Ishikawa (cell line): ENCODE results near the gene MIA2.

Experiments
- CEBPB ChIP-seq: IDR thresholded peaks from 2 replicates; pipeline ENCODE4 v1.6.1; 2012
- CREB1 ChIP-seq: IDR thresholded peaks from 2 replicates; pipeline ENCODE4 v1.6.1; 2012; ENCODE audit warnings: low read depth
- EGR1 ChIP-seq: IDR thresholded peaks from 2 replicates; pipeline ENCODE4 v1.6.1; 2012
- EP300 ChIP-seq: IDR thresholded peaks from 2 replicates; pipeline ENCODE4 v1.6.1; 2012; ENCODE audit warnings: borderline replicate concordance
- FOXM1 ChIP-seq: IDR thresholded peaks from 2 replicates; pipeline ENCODE4 v1.6.1; 2012; ENCODE audit warnings: low read depth, borderline replicate concordance
- RAD21 ChIP-seq: IDR thresholded peaks from 2 replicates; pipeline ENCODE4 v1.6.1; 2012; ENCODE audit warnings: low read depth
- TAF1 ChIP-seq: IDR thresholded peaks from 2 replicates; pipeline ENCODE4 v1.6.1; 2012; ENCODE audit warnings: low read depth, mild to moderate bottlenecking
- TCF12 ChIP-seq: IDR thresholded peaks from 2 replicates; pipeline ENCODE4 v1.6.1; 2012; ENCODE audit warnings: low read depth
- TEAD4 ChIP-seq: IDR thresholded peaks from 2 replicates; pipeline ENCODE4 v1.6.1; 2012
- YY1 ChIP-seq: IDR thresholded peaks from 2 replicates; pipeline ENCODE4 v1.6.1; 2012; ENCODE audit warnings: low read depth
- TF ChIP-seq, protein P1 (sequence below): IDR thresholded peaks from 2 replicates; pipeline ENCODE4 v1.6.1; 2012

DNA sequence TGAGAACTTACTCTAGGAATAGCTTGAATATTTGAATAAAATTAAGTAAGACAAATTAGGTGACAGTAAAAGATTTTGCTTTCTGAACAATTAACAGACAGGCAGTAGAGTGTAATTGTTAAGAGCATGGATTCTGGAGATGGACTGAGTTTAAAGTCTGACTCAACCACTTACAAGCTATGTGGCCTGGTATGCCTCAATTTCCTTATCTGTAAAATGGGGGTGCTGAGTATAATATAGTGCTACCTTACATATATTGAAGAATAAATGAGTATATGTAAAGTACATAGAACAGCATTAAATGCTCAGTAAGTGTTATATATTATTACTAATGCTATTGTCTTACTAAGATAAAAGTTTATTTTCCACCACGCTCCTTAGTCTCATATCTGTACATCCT lies 7.1 kb downstream of the MIA2 start:
- TF ChIP-seq, protein P1, sequence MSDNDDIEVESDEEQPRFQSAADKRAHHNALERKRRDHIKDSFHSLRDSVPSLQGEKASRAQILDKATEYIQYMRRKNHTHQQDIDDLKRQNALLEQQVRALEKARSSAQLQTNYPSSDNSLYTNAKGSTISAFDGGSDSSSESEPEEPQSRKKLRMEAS: no peak
- no peak for TF ChIP-seq YY1
- no peak for TF ChIP-seq EGR1
- no peak for TF ChIP-seq EP300
- TF ChIP-seq TEAD4: no peak
- TF ChIP-seq CEBPB: no peak
- TF ChIP-seq TAF1: no peak
- no peak for TF ChIP-seq FOXM1
- TF ChIP-seq RAD21: no peak
- TF ChIP-seq CREB1: no peak
- no peak for TF ChIP-seq TCF12
